NB4 (cell line): Measurements from ENCODE around the gene TAF6.

Source experiments
- DNase-seq: peaks from one replicate; pipeline ENCODE4 v3.0.0; 2010; ENCODE audit warnings: low read depth
- H3K4me3 ChIP-seq: one replicate; pipeline ENCODE4 v1.5.1; 2011; ENCODE audit warnings: mild to moderate bottlenecking, low read depth, low read length, moderate library complexity
- CTCF ChIP-seq: IDR thresholded peaks from one replicate; pipeline ENCODE4 v1.5.1; 2012; ENCODE audit warnings: low read depth, low read length
- MAX ChIP-seq: IDR thresholded peaks from 2 replicates; pipeline ENCODE4 v1.6.1; 2011; ENCODE audit warnings: low read depth, low read length
- MYC ChIP-seq: IDR thresholded peaks from 2 replicates; pipeline ENCODE4 v1.6.1; 2011; ENCODE audit warnings: low read depth, low read length
- POLR2A ChIP-seq: IDR thresholded peaks from 2 replicates; pipeline ENCODE4 v1.6.1; 2011; ENCODE audit warnings: mild to moderate bottlenecking; ENCODE audit not compliant: insufficient read length; ENCODE audit errors: extremely low read depth

TAF6 gene

GRCh38 chr7:100090527-100091410 is 28.4 kb downstream of the TAF6 start:
- TF ChIP-seq MYC (no peak), POLR2A (no peak), CTCF (no peak), MAX (no peak)
- H3K4me3 ChIP-seq, result no peak overlapping the region
- DNase-seq, result no peak

- TF ChIP-seq CTCF (no peak), MYC (no peak), POLR2A (no peak), MAX (no peak)
- H3K4me3 ChIP-seq, result peak overlapping the region; percentile 94
- no peak for DNase-seq
Observed at GRCh38 chr7:100089458-100090196, 29.5 kb downstream of the TAF6 start.

GRCh38 chr7:100088621-100089457 is 30.3 kb downstream of the TAF6 start, which contains the start of gene COPS6:
COPS6 (plus strand) TSS chr7:100088969; CDS start chr7:100088991, 22 bp downstream.
- TF ChIP-seq CTCF (no peak), MYC (peak; percentile 94), POLR2A (peak; percentile 98), MAX (peak; percentile 92)
- H3K4me3 ChIP-seq, result peak within 1 kb of the TSS; percentile 94
- peak; percentile 92 for DNase-seq

- TF ChIP-seq POLR2A (no peak), MAX (no peak), MYC (no peak), CTCF (no peak)
- no peak for DNase-seq
- peak overlapping the region; percentile 66 for H3K4me3 ChIP-seq
Observed at GRCh38 chr7:100088095-100088620, 31.0 kb downstream of the TAF6 start.

GRCh38 chr7:100087055-100087750 is 32.0 kb downstream of the TAF6 start:
- TF ChIP-seq MAX (no peak), CTCF (no peak), POLR2A (no peak), MYC (no peak)
- no peak for DNase-seq
- H3K4me3 ChIP-seq, result no peak overlapping the region
